Measurements from ENCODE around the gene HYOU1. TPM values are rescaled to one million over a fixed set of nuclear protein-coding genes. Genes with fewer than 3 reads are reported as not detected.
A peak's percentile ranks its signal among the peaks of the same experiment; 100 is the strongest.
"Not testable (repeated sequence)": the region's sequence is repeated elsewhere in the genome, so short reads cannot be mapped to it uniquely, and the experiment has no call there.

Gene HYOU1
- total RNA-seq (168 and 197 TPM in 2 replicates), polyA plus RNA-seq (122 and 125 TPM in 2 replicates)

GRCh38 chr11:119057000-119057769 lies at the start of gene HYOU1:
Gene HYOU1, minus strand, starts transcription at chr11:119057205. Its CDS starts 1,045 bp downstream, at chr11:119056160.
- H3K4me3 ChIP-seq: peak within 1 kb of the TSS; percentile 64
- DNase-seq (ENCODE audit: low spot score): peak; percentile 99
- H3K27ac ChIP-seq: peak within 1 kb of the TSS; percentile 86
- peak within 1 kb of the TSS; percentile 64 for H2AFZ ChIP-seq
- H3K9me3 ChIP-seq (ENCODE audit: low read depth): no peaks in the 10 kb centered on the region
- no peaks in the 10 kb centered on the region for H3K27me3 ChIP-seq
- peak within 1 kb of the TSS; percentile 96 for H3K4me2 ChIP-seq
- H3K9me2 ChIP-seq (replicated peaks; ENCODE audit: insufficient read depth): no peaks in the 10 kb centered on the region
- no peak for TF ChIP-seq EZH2phosphoT487 (IDR thresholded peaks at IDR 0.05; ENCODE audit: low read depth, severe bottlenecking, unreplicated experiment)
- TF ChIP-seq, protein P1, sequence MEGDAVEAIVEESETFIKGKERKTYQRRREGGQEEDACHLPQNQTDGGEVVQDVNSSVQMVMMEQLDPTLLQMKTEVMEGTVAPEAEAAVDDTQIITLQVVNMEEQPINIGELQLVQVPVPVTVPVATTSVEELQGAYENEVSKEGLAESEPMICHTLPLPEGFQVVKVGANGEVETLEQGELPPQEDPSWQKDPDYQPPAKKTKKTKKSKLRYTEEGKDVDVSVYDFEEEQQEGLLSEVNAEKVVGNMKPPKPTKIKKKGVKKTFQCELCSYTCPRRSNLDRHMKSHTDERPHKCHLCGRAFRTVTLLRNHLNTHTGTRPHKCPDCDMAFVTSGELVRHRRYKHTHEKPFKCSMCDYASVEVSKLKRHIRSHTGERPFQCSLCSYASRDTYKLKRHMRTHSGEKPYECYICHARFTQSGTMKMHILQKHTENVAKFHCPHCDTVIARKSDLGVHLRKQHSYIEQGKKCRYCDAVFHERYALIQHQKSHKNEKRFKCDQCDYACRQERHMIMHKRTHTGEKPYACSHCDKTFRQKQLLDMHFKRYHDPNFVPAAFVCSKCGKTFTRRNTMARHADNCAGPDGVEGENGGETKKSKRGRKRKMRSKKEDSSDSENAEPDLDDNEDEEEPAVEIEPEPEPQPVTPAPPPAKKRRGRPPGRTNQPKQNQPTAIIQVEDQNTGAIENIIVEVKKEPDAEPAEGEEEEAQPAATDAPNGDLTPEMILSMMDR (IDR thresholded peaks at IDR 0.05; ENCODE audit: poor library complexity): peak; percentile 30
- H3K79me2 ChIP-seq: peaks cover 32% of the 10 kb centered on the region
- no peaks in the 10 kb centered on the region for H3K36me3 ChIP-seq (replicated peaks; ENCODE audit: insufficient read depth, low read depth)
- H3K4me1 ChIP-seq (ENCODE audit: insufficient read depth): peaks cover 13% of the 10 kb centered on the region
- peaks cover 6% of the 10 kb centered on the region for H4K20me1 ChIP-seq (ENCODE audit: insufficient read depth, poor library complexity, severe bottlenecking)
- WGBS (ENCODE audit: low lambda C conversion rate, missing lambda C conversion rate): 1% methylated on average over 49 of the region's 79 CpGs

GRCh38 chr11:119103793-119104192 lies 46.8 kb upstream of the HYOU1 start:
- DNase-seq (ENCODE audit: low spot score): no peak
- H3K36me3 ChIP-seq (replicated peaks; ENCODE audit: insufficient read depth, low read depth): no peaks in the 10 kb centered on the region
- no peaks in the 10 kb centered on the region for H3K27me3 ChIP-seq
- peak overlapping the region; percentile 97 for H3K27ac ChIP-seq
- H3K79me2 ChIP-seq: peaks cover 27% of the 10 kb centered on the region
- H3K4me3 ChIP-seq: no peak overlapping the region
- no peak overlapping the region for H2AFZ ChIP-seq
- H3K9me2 ChIP-seq (replicated peaks; ENCODE audit: insufficient read depth): no peaks in the 10 kb centered on the region
- WGBS (ENCODE audit: low lambda C conversion rate, missing lambda C conversion rate): 68% methylated on average over 4 of the region's 4 CpGs
- no peaks in the 10 kb centered on the region for H4K20me1 ChIP-seq (ENCODE audit: insufficient read depth, poor library complexity, severe bottlenecking)
- no peak overlapping the region for H3K4me2 ChIP-seq
- TF ChIP-seq EZH2 (IDR thresholded peaks at IDR 0.05; ENCODE audit: borderline replicate concordance) (no peak), EZH2phosphoT487 (IDR thresholded peaks at IDR 0.05; ENCODE audit: low read depth, severe bottlenecking, unreplicated experiment) (no peak)
- TF ChIP-seq, protein P1 (IDR thresholded peaks at IDR 0.05; ENCODE audit: poor library complexity): no peak
- H3K4me1 ChIP-seq (ENCODE audit: insufficient read depth): peaks cover 28% of the 10 kb centered on the region
- H3K9me3 ChIP-seq (ENCODE audit: low read depth): no peaks in the 10 kb centered on the region

GRCh38 chr11:119103161-119103664 lies 46.2 kb upstream of the HYOU1 start:
- not testable (repeated sequence) for H3K9me2 ChIP-seq (replicated peaks; ENCODE audit: insufficient read depth); H3K36me3 ChIP-seq (replicated peaks; ENCODE audit: insufficient read depth, low read depth); H3K4me3 ChIP-seq; H3K27me3 ChIP-seq; DNase-seq (ENCODE audit: low spot score); H3K9me3 ChIP-seq (ENCODE audit: low read depth); H4K20me1 ChIP-seq (ENCODE audit: insufficient read depth, poor library complexity, severe bottlenecking)
- 88% methylated on average over 18 of the region's 18 CpGs for WGBS (ENCODE audit: low lambda C conversion rate, missing lambda C conversion rate)
- Histone ChIP-seq H3K4me2 (peak overlapping the region; percentile 76), H2AFZ (peak overlapping the region; percentile 69), H3K4me1 (ENCODE audit: insufficient read depth) (peaks cover 22% of the 10 kb centered on the region), H3K27ac (peak overlapping the region; percentile 97), H3K79me2 (peaks cover 27% of the 10 kb centered on the region)

- WGBS (ENCODE audit: low lambda C conversion rate, missing lambda C conversion rate): under 1% methylated on average over 32 of the region's 32 CpGs
- DNase-seq (ENCODE audit: low spot score): peak; percentile 94
- no peaks in the 10 kb centered on the region for H3K36me3 ChIP-seq (replicated peaks; ENCODE audit: insufficient read depth, low read depth)
Observed at GRCh38 chr11:119101759-119102423, 44.9 kb upstream of the HYOU1 start, which contains the start of gene DPAGT1. Gene DPAGT1, minus strand, starts transcription at chr11:119101853. Its CDS starts 198 bp downstream, at chr11:119101655.

More at GRCh38 chr11:119101759-119102423, 44.9 kb upstream of the HYOU1 start, which contains the start of gene DPAGT1:
- no peaks in the 10 kb centered on the region for H3K27me3 ChIP-seq
- H3K27ac ChIP-seq: peak within 1 kb of the TSS; percentile 97
- peaks cover 19% of the 10 kb centered on the region for H3K79me2 ChIP-seq
- TF ChIP-seq EZH2phosphoT487 (IDR thresholded peaks at IDR 0.05; ENCODE audit: low read depth, severe bottlenecking, unreplicated experiment): no peak
- TF ChIP-seq EZH2 (IDR thresholded peaks at IDR 0.05; ENCODE audit: borderline replicate concordance): no peak
- TF ChIP-seq, protein P1 (IDR thresholded peaks at IDR 0.05; ENCODE audit: poor library complexity): no peak
- no peaks in the 10 kb centered on the region for H4K20me1 ChIP-seq (ENCODE audit: insufficient read depth, poor library complexity, severe bottlenecking)
- H3K4me3 ChIP-seq: peak within 1 kb of the TSS; percentile 75
- peak within 1 kb of the TSS; percentile 76 for H3K4me2 ChIP-seq
- no peaks in the 10 kb centered on the region for H3K9me3 ChIP-seq (ENCODE audit: low read depth)
- H3K9me2 ChIP-seq (replicated peaks; ENCODE audit: insufficient read depth): no peaks in the 10 kb centered on the region
- H3K4me1 ChIP-seq (ENCODE audit: insufficient read depth): peaks cover 19% of the 10 kb centered on the region
- H2AFZ ChIP-seq: peak within 1 kb of the TSS; percentile 83
